HCT116 (cell line): Measurements from ENCODE around the gene PSMD2. TPM values are rescaled to one million over a fixed set of nuclear protein-coding genes. Genes with fewer than 3 reads are reported as not detected.

Experiments
- ATAC-seq: fragments of 200-7000 bp; cut with Tn5 transposase; 2 replicates; pipeline ENCODE4 v1.9.1; 2020; ENCODE audit warnings: mild to moderate bottlenecking, moderate library complexity
- BruUV-seq: library from RNA; stranded (reverse); fragments of 400-500 nt; replicated peaks from 2 replicates; lab custom pipeline; 2021; lab: Mats Ljungman, UMichigan
- CTCF ChIA-PET: fragments of 300-600 bp; sonication (Branson Sonifier 250); formaldehyde crosslinking; loops from one replicate; lab custom pipeline; 2021; ENCODE audit warnings: antibody characterized with exemption; lab: Charles Lee
- POLR2A ChIA-PET: fragments of 300-600, 350-600 bp; sonication (Branson Sonifier 250); formaldehyde crosslinking; loops from one replicate; lab custom pipeline; 2021; ENCODE audit warnings: antibody characterized with exemption; lab: Charles Lee
- RAD21 ChIA-PET, 2 experiments: fragments of 300-600 bp; sonication (Branson Sonifier 250); formaldehyde crosslinking; loops; one replicate each; lab custom pipeline; 2023; ENCODE audit warnings: low total read pairs in 2 of 2; ENCODE audit not compliant: uncharacterized antibody in 2 of 2, unreplicated experiment in 2 of 2, low non-redundant PET in 1 of 2; lab: Charles Lee
- DNase-seq: peaks from one replicate; pipeline ENCODE4 v3.0.0-alpha.2; 2010; ENCODE audit warnings: low read depth, low spot score
- H2AFZ ChIP-seq: fragments of 200-600 bp; shearing (Covaris generic), sonication (generic); 2 replicates; pipeline ENCODE4 v1.6.1; 2017; ENCODE audit warnings: low read depth, mixed run types, mixed read lengths, antibody characterized with exemption, low read length; ENCODE audit not compliant: poor library complexity, severe bottlenecking
- H3K27ac ChIP-seq: 2 replicates; pipeline ENCODE4 v1.5.1; 2012; ENCODE audit warnings: low read depth, low read length
- H3K27me3 ChIP-seq: fragments of 200-600 bp; sonication (generic); 2 replicates; pipeline ENCODE4 v1.6.1; 2016; ENCODE audit warnings: mixed run types, low read length, mixed read lengths; ENCODE audit not compliant: insufficient read depth
- H3K36me3 ChIP-seq, 2 experiments: fragments of 200-500 bp in 1 of 2; fragments of 200-600 bp in 1 of 2; sonication (Bioruptor generic) in 1 of 2; sonication (generic) in 1 of 2; 2 replicates each; pipeline versions ENCODE4 v1.5.1 to v1.6.1; 2014 to 2016; ENCODE audit warnings: low read length in 2 of 2, inconsistent platforms in 1 of 2, mixed read lengths in 1 of 2, mixed run types in 1 of 2; ENCODE audit not compliant: insufficient read depth in 2 of 2, control insufficient read depth in 1 of 2
- H3K4me1 ChIP-seq, 2 experiments: fragments of 200-600 bp in 1 of 2; sonication (generic) in 1 of 2; 2 replicates each; pipeline versions ENCODE4 v1.5.1 to v1.6.1; 2012 to 2017; ENCODE audit warnings: low read length in 2 of 2, inconsistent platforms in 1 of 2, mild to moderate bottlenecking in 1 of 2, mixed read lengths in 1 of 2, mixed run types in 1 of 2, moderate library complexity in 1 of 2; ENCODE audit not compliant: insufficient read depth in 2 of 2, control insufficient read depth in 1 of 2
- H3K4me2 ChIP-seq: fragments of 200-600 bp; sonication (generic); 2 replicates; pipeline ENCODE4 v1.6.1; 2017; ENCODE audit warnings: mixed run types, low read length, mixed read lengths
- H3K4me3 ChIP-seq, 2 experiments: fragments of 200-600 bp in 1 of 2; sonication (generic) in 1 of 2; replicated peaks in 1 of 2; 2 replicates each; pipeline ENCODE4 v1.5.1; 2011 to 2016; ENCODE audit warnings: low read length in 2 of 2, control low read depth in 1 of 2, low read depth in 1 of 2, mild to moderate bottlenecking in 1 of 2, mixed read lengths in 1 of 2, mixed run types in 1 of 2
- H3K79me2 ChIP-seq: fragments of 200-600 bp; sonication (generic); 2 replicates; pipeline ENCODE4 v1.6.1; 2017; ENCODE audit warnings: mild to moderate bottlenecking, mixed run types, low read length, moderate library complexity, mixed read lengths; ENCODE audit not compliant: insufficient read depth
- H3K9ac ChIP-seq: fragments of 200-600 bp; sonication (generic); 2 replicates; pipeline ENCODE4 v1.6.1; 2016; ENCODE audit warnings: low read length, mixed read lengths
- H3K9me2 ChIP-seq: fragments of 200-600 bp; sonication (generic), shearing (Covaris generic); 2 replicates; pipeline ENCODE4 v1.6.1; 2017; ENCODE audit warnings: mixed run types, mild to moderate bottlenecking, moderate library complexity; ENCODE audit not compliant: insufficient read depth
- H3K9me3 ChIP-seq, 2 experiments: fragments of 200-500 bp in 1 of 2; fragments of 200-600 bp in 1 of 2; sonication (Bioruptor generic) in 1 of 2; sonication (generic) in 1 of 2; 2 replicates each; pipeline ENCODE4 v1.6.1; 2014 to 2017; ENCODE audit warnings: low read length in 2 of 2, mixed read lengths in 2 of 2, inconsistent platforms in 1 of 2, low read depth in 1 of 2, mild to moderate bottlenecking in 1 of 2, mixed run types in 1 of 2, moderate library complexity in 1 of 2; ENCODE audit not compliant: control insufficient read depth in 1 of 2, insufficient read depth in 1 of 2
- H4K20me1 ChIP-seq: fragments of 200-600 bp; sonication (generic), shearing (Covaris generic); 2 replicates; pipeline ENCODE4 v1.6.1; 2017; ENCODE audit warnings: mixed run types, mild to moderate bottlenecking, moderate library complexity; ENCODE audit not compliant: insufficient read depth
- CTCF ChIP-seq, 3 experiments: fragments of 200-600 bp in 1 of 3; sonication (generic) in 1 of 3; IDR thresholded peaks in 2 of 3; conservative IDR thresholded peaks in 1 of 3; 2 replicates each; pipeline ENCODE4 v1.5.1; 2012 to 2017; ENCODE audit warnings: low read depth in 2 of 3, low read length in 2 of 3, antibody characterized with exemption in 1 of 3, borderline replicate concordance in 1 of 3, control low read depth in 1 of 3, mild to moderate bottlenecking in 1 of 3, mixed read lengths in 1 of 3, mixed run types in 1 of 3, moderate library complexity in 1 of 3; ENCODE audit not compliant: insufficient read depth in 1 of 3
- EZH2phosphoT487 ChIP-seq: fragments of 200-600 bp; IDR thresholded peaks from 2 replicates; pipeline ENCODE4 v1.6.1; 2018; ENCODE audit warnings: antibody characterized with exemption, borderline replicate concordance
- MAX ChIP-seq: IDR thresholded peaks from 2 replicates; pipeline ENCODE4 v1.6.1; 2012
- POLR2AphosphoS5 ChIP-seq: IDR thresholded peaks from 2 replicates; pipeline ENCODE4 v1.6.1; 2011; ENCODE audit warnings: mild to moderate bottlenecking, low read depth, low read length, moderate library complexity
- REST ChIP-seq: IDR thresholded peaks from 2 replicates; pipeline ENCODE4 v1.6.1; 2012; ENCODE audit warnings: low read depth
- SIN3A ChIP-seq: IDR thresholded peaks from 2 replicates; pipeline ENCODE4 v1.6.1; 2012; ENCODE audit warnings: low read depth
- SP1 ChIP-seq: IDR thresholded peaks from 2 replicates; pipeline ENCODE4 v1.6.1; 2012; ENCODE audit warnings: low read depth
- intact Hi-C: fragments of 100-400 bp; cut with micrococcal nuclease; formaldehyde crosslinking; loops from 2 replicates; pipeline ENCODE4 v1.10.0; 2022
- total RNA-seq: library from RNA; stranded (reverse); gene quantifications from one replicate; pipeline ENCODE4 v1.2.1, GENCODE V29; 2021; ENCODE audit not compliant: unreplicated experiment

PSMD2 gene
- total RNA-seq, 1 experiment from 2014 or later, result 402 TPM

GRCh38 chr3:184345317-184346144, 46.5 kb downstream of the PSMD2 start:
- no TSS peak for BruUV-seq
- peak overlapping the region; percentile 40 for H3K27ac ChIP-seq
- intact Hi-C loops, result no loop called here

More at GRCh38 chr3:184345317-184346144, 46.5 kb downstream of the PSMD2 start:
- H3K9ac ChIP-seq, result peak overlapping the region; percentile 10; the same call in 1 of the 2 replicates
- H4K20me1 ChIP-seq, result no peaks in the 10 kb centered on the region
- ChIA-PET RAD21 (no interaction called here), POLR2A (interaction anchor here (0.6 to 1.3 kb wide), 6 partner anchors 8 to 28 kb away, joined by 3 to 6 read pairs (median 4); partner anchors contain the start of gene FAM131A), CTCF (interaction anchor here (0.9 to 1.5 kb wide), 8 partner anchors 9 to 450 kb away, joined by 3 to 7 read pairs (median 4); partner anchors contain the start of genes FAM131A and POLR2H)
- no peaks in the 10 kb centered on the region for H3K9me3 ChIP-seq
- H3K36me3 ChIP-seq, result peaks cover 5 to 9% of the 10 kb centered on the region in 2 experiments; a peak in 2 of 4 replicates
- peak; percentile 80 for DNase-seq
- no peaks in the 10 kb centered on the region for H3K79me2 ChIP-seq
- H3K4me3 ChIP-seq, result no peak overlapping the region
- no peak overlapping the region for H2AFZ ChIP-seq
- ATAC-seq, result peak; percentile 90
- H3K4me2 ChIP-seq, result peak overlapping the region; percentile 56
- peaks cover 9 to 14% of the 10 kb centered on the region in 2 experiments for H3K4me1 ChIP-seq
- TF ChIP-seq CTCF (IDR thresholded peaks at IDR 0.05 in 2 of 3, conservative IDR thresholded peaks at IDR 0.05 in 1 of 3; ENCODE audit: borderline replicate concordance in 1 of 3, insufficient read depth in 1 of 3, low read depth in 2 of 3, low read length in 2 of 3), result peak; percentile 67 to 79 (median 70)
- peak; percentile 11; the same call in 1 of the 2 replicates for TF ChIP-seq SP1
- TF ChIP-seq EZH2phosphoT487, result no peak
- no peak for TF ChIP-seq REST
- TF ChIP-seq POLR2AphosphoS5, result peak; percentile 55; the same call in 1 of the 2 replicates
- TF ChIP-seq MAX, result peak; percentile 27; the same call in 1 of the 2 replicates
- TF ChIP-seq SIN3A, result no peak
- TF ChIP-seq, all 23 proteins: peak for 4
- H3K9me2 ChIP-seq, result no peaks in the 10 kb centered on the region
- no peaks in the 10 kb centered on the region for H3K27me3 ChIP-seq
